Stimulated activated CD4-positive, alpha-beta T cell treated with anti-CD3 and anti-CD28 coated beads, Interleukin-1b, Interleukin-23, amount 100 ng/mL, for 1 hour (primary cell): ENCODE data around the gene LRRC2.
"Not testable (repeated sequence)": the region's sequence is repeated elsewhere in the genome, so short reads cannot be mapped to it uniquely, and the experiment has no call there.

Source experiments
- DNase-seq, 2 donors: peaks; one replicate each; pipeline ENCODE4 v3.0.0-alpha.2; 2020; ENCODE audit warnings: low read depth in 2 of 2

Gene LRRC2

DNA sequence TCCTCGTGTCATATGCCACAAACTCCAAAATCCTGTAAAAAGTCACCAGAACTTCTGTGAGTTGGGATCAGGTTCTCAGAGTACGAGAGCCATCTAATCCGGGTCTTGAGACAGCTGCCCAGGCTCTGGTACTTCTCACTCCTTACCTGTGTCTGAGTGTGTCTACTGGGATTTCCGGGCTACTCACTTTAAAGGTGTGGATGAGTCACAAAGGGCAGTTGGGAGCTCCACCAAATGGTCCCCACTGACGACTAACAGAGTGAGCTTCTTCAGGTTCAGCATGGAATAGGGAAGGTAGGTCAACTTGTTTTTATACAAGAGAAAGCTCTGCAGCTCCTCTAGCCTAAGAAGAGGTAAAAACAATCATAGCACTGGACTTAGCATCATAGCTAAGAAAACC is 38.9 kb downstream of the LRRC2 start:
- DNase-seq: no peak

DNA sequence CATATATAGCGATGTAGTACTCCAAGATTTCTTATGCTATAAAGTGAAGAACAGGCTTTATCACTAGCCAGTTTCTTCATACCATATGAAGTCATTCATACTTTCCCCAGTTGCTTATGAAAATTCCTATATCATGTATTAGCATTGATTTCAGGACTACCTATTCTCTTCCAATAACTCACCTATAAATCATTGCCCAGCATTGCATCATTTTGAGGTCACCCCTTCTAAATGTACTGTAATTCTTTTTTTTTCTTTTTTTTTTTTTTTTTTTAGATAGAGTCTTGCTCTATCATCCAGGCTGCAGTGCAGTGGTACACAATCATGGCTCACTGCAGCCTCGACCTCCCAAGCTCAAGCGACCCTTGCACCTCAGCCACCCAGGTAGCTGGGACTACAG is 41.3 kb downstream of the LRRC2 start:
- DNase-seq: no peak

DNA sequence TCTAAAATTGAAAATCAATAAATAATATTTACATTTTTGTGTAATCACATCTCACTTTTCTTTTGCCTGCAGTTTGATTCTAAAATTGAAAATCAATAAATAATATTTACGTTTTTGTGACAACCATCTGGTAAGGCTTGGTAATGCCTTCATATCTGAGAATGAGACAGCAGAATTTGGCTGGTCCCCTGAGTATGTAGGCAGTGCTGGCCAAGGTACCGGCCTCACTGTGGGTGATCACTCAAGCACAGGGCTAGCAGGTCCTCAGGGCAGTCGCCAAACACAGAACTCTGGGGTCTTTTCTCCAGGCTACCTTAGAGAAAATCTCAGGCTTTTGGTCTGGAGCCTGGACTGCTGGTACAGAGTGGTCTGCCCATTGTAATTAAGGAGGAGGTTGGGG is 42.1 kb downstream of the LRRC2 start:
- no peak for DNase-seq

DNA sequence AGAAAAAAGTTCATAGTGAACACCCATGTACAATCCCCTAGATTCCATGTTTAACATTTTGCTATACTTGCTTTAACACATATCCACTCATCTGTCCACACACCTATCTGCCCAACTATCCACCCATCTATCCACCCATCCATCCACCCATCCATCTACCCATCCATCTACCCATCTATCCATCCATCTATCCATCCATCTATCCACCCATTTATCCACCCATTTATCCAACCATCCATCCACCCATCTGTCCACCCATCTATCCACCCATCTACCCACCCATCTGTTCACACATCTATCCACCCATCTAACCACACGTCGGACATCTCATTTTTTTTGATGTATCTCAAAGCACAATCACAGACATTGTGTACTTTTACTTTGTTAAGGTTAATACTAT is 42.5 kb downstream of the LRRC2 start:
- DNase-seq: no peak

DNA sequence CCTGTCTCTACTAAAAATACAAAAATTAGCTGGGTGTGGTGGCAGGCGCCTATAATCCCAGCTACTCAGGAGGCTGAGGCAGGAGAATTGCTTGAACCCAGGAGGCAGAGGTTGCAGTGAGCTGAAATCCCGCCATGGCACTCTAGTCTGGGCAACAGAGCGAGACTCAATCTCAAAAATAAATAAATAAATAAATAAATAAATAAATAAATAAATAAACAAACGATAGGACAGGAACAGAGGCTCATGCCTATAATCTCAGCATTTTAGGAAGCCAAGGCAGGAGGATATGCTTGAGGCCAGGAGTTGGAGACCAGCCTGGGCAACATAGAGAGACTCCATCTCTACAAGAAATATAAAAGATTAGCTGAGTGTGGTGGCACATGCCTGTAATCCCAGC is 43.9 kb downstream of the LRRC2 start:
- DNase-seq: not testable (repeated sequence)

DNA sequence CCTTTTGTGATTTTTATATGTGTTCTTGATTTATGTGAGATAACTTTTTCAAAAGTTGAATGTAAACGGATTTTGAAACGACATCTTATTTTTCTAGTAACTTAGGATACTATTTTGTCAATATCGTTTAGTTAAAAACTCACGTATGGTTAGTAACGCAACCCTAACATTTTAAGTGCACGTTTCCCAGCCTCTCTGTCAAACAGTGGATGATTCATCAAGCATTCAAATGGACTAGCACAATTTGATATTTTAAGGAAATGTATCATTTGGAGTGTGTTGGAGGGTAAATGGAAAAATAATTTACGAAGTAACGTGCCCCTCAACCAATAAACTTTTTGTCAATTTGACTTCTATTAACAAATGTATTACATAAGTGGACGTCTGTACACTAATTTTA is 45.0 kb downstream of the LRRC2 start:
- DNase-seq: no peak

DNA sequence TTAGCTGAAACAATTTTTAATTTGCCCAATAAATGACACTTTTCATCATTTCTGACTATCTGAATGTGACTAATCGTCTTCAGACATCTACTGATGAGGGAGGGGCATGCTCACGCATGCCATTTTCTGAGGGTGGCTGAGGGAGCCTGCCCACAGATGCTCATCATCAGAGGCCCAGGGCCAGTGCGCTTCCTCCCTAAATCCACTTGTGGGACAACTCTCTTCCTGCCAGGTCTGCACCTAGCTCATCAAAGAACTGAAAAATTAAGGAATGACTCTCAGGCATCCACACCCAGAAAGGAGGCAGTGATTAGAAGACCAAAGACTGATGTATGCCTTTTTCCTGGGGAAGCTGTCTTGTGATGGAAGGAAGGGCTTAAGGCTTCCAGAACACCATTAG is 45.6 kb downstream of the LRRC2 start:
- DNase-seq: no peak

DNA sequence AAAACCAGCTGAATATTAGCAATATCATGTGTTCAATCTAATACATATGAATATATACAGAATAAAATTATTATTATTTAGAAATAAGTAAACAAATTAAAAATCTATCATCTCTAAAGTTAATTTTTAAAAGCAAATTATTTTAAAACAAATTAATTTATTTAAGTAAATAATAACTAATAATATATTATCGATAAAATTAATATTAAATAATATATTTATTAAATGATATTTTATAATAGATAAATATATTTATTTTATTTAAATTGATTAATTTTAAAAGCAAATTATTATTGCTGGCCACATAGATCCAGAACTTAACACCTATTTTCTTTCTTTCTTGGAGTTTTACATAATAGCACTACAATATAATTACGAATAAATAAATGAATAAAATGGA is 46.1 kb downstream of the LRRC2 start:
- no peak for DNase-seq

DNA sequence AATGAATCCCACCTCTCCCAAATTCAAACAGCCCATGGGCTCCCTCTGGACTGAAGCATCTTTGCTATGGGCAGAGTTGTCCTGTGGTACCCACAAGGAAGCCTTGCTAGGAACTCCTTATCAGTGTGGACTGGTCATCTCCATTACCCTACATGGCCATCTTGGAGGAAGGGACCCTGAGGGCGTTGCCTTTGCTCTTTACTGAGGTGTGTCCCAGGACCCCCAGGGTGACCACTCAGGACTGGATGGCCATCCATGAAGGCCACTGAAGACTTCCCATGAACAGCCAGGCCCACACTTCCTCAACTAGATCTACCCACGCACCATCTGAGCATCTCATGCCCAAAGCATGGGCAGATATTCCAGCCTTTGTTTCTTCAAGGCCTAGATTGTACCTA is 48.3 kb downstream of the LRRC2 start:
- DNase-seq: no peak

DNA sequence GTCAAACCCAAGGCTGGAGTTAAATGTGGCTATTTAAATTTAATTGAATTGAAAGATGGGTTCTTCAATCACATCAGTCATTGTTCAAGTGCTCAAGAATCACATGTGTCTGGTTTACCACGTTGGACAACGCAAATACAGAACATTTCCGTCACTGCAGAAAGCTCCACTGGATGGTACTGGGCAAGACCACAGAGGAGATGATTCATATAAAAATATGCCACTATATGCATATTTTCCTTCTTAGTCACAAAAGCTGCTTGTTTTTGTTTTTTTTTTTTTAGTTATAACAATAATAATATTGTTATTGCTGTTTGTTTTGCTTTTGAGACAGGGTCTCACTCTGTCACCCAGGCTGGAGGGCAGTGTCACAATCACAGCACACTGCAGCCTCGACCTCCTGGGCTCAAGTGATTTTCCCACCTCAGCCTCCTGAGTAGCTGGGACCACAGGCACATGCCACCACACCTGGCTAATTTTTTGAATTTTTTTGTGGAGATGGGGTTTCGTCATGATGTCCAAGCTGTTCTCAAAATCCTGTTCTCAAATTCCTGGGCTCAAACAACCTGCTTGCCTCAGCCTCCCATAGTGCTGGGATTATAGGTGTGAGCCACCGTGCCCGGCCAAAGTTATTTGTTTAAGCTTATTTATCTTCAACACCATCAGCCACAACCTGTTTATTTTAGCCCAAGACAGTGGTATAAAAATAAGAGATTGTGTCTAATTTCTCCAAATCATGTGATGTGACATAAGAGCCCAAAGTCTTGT is 48.9 kb downstream of the LRRC2 start:
- DNase-seq: no peak

DNA sequence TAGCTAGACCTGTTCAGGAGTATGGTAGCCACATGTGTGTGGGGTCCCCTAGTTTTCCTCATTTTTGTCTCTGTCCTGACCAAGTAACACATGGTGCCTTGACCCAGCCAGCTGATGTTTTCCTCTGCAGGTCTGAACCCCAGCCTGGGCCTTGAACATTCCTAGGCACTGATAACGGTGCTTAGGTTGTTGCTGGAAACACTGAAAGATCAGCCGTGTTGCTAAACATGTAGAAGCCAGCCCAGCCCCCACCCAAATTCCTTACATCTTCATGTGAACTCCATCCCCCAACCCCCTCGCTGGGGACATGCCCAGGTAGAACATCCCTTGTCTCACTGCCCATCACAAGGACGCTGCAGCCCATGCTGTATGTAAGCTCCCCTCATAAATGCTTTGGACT is 49.6 kb downstream of the LRRC2 start:
- DNase-seq: no peak

DNA sequence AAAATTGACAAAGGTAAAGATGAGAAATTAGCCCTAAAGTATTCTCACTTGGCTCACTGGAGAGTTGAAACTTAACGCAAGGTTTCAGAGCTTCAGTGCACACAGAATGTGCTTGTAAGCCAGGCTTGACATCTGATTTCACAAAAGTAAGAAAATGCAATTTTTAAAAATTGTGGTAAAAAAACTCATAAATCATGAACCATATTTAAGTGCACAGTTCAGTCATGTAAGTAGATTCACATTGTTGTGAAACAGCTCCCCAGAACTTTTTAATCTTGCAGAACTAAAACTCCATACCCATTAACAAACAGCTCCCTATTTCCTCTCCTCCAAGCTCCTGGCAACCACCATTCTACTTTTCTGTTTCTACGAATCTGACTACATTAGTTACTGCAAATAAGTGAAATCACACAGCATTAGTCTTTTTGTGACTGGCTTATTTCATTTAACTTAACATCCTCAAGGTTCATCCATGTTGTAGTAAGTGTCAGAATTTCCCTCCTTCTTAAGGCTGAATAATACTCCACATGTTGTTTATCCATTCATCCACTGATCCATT is 53.8 kb downstream of the LRRC2 start:
- DNase-seq: no peak

DNA sequence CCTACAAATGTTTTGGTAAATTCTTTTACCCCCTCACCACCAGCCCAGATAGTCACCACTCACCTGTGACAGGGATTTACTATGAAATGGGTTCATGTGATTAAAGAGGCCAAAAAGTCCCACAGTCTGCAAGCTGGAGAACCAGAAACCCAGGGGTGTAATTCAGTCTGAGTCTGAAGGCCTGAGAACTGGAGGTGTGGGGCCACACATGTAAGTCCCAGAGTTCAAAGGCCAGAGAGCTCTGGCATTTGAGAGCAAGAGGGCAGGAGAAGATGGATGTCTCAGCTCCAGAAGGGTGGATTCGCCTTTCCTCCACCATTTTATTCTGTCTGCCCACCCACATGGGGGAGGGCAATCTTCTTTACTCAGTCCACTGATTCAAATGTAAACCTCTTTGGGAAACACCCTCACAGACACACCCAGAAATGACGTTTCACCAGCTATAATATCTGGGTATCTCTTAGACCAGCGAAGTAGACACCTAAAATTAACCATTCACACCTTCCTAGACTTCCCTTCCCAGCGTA is 56.4 kb downstream of the LRRC2 start:
- DNase-seq: no peak

DNA sequence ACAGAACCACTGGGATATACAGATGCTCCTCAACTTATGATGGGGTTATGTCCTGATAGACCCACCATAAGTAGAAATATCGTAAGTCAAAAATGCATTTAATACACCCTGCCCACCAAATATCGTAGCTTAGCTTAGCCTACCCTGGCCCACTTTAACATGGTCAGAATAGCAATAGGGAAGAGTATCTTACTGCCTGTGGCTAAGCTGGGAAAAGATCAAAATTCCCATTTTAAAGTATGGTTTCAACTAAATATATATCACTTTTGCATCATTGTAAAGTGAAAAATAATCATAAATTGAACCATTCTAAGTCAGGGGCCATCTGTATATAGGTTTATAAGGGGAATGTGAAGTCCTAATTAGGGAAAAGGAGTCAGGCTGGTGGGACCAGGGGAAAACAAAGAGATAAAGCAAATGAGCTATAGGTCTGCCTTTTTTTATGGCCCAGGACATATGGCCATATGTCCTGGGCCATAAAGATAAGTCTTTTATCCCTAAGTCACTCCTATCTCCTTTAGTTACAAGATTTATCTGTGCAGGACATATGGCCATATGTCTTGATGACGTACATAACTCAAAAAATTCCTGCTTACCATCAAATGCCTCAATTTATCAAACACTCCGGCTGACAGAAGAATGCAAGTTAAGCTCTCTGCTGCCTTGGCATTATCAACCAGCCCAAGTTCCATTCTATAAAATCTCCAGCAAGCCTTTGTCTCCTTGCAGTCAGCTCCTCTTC is 57.1 kb downstream of the LRRC2 start:
- no peak for DNase-seq

DNA sequence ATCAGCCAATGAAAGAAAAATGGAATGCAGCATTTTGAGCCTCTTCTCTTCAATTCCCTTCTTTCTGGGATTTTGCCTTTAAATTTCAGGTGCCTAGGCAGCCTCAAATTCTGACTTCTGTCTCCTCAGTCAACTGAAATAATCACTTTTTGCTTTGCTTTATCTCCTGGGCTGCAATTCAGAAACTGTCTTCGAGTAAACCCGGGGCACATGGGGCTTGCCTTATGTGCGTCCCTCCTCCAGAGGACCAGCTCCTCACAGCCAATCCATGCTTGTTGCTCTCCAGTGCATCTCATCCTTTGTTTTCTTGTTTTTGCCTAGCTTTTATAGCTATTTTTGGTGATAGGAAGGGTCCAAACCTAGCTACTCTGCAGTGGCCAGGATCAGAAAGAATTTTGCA is 59.6 kb downstream of the LRRC2 start:
- DNase-seq: no peak

DNA sequence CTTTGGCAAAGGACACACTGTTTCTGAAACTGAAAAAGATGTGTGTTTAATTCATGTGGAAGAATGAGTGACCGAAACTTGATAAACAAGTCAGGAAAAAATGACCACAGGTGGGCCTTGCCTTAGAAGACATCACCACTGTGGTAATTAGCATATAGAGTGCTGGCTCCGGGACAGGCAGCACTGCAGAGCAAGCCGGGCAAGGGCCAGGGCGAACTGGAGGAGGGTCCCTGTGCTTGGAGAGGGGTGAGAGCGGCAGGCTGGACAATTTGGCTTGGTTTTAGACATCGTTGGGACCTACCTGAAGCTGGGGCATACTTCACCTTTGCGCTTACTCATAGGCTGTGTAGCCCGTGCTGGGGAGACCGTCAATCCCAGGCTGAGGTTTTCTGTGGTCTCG is 60.1 kb downstream of the LRRC2 start:
- DNase-seq: no peak

DNA sequence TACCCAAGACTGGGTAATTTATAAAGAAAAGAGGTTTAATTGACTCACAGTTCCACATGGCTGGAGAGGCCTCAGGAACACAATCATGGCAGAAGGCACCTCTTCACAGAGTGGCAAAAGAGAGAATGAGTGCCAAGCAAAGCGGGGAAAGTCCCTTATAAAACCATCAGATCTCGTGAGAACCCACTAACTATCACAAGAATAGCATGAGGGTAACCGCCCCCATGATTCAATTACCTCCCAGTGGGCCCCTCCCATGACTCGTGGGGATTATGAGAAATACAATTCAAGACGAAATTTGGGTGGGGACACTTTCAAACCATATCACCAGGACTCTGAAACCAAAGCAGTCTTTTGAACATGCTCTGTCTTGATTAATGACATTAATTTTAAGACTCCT is 61.3 kb downstream of the LRRC2 start:
- DNase-seq: peak in 1 of 2 donors; percentile 12

DNA sequence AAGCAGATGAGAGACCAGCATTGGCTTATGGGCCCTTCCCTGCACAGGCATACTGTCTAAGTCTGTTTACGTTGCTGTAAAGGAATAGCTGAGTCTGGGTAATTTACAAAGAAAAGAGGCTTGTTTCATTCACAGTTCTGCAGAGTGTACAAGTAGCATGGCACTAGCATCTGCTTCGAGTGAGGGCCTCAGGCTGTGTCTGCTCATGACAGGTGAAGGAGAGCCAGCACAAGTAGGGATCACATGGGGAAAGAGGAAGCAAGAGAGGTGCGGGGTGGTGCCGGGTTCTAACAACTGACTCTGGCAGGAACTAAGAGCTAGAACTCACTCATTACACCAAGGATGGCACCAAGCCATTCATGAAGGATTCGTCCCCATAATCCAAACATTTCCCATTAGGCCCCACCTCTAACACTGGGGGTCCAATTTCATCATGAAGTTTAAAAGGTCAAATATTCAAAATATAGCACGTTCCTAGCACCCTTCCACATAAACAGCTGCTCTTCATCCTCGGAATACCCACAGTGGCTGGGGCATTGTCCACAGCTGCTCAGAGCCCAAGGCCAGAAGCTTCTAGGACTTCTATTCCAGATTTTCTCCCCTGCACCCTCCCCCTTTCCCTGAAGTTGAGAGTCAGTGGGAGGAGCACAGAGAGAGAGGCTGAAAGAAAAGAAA is 62.8 kb downstream of the LRRC2 start:
- no peak for DNase-seq

DNA sequence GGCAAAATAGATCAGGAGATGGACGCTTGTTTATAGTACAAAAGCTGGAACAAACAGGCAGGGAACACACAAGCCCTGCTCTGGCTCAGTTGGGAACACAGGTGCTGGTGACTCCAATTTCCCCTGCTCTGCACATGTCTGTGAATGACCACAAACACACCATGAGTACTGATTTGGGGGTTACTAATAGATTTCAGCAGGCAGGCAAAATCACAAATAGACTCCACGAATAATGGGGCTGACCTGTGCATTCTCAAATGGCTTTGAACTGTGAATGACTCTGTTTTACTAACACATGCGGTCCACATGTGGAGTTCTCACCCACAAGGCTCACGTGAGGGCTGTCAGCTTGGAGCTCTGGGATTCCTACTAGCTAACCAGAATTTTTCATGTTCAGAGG is 64.4 kb downstream of the LRRC2 start:
- no peak for DNase-seq

DNA sequence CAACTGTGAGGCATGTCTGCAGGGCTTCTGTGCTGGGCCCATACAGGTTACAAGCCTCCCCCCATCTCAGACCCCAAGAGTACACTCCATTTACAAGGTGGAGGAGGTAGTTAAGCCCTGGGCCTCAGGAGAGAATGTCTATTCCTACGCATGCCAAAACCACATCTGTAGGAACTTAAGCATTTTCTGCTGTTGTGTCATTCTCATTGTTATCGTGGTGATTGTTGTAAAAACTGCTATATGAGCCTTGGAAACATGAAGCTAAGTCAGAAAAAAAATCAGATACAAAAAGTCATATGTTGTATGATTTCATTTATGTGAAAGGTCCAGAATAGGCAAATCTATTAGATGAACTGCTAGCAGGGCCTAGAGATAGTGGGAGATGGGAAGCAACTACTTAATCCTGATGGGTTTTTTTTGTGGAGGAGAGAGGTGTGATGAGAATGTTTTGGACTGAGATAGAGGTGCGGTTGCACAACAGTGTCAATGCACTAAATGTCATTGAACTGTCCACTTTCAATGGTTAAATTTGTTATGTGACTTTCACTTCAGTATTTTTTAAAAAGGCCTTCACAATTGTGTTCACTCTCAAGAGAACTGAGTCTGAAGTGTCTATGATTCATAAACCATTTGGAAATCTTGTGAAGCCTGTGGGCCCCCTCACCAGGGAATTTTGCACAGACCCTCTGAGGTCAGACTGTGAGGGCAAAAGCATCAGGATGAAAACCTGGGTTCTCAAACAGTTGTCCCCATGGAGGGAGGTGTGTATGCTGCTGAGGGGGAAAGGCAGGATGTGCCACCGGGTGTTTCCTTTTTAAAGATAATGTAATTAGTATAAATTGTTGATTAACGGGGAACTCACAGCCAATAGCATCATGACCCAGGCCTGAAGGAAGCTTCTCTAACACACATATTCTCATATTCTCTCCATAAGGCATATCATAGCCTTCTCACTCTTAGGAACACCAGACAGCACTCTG is 65.2 kb downstream of the LRRC2 start:
- no peak for DNase-seq

DNA sequence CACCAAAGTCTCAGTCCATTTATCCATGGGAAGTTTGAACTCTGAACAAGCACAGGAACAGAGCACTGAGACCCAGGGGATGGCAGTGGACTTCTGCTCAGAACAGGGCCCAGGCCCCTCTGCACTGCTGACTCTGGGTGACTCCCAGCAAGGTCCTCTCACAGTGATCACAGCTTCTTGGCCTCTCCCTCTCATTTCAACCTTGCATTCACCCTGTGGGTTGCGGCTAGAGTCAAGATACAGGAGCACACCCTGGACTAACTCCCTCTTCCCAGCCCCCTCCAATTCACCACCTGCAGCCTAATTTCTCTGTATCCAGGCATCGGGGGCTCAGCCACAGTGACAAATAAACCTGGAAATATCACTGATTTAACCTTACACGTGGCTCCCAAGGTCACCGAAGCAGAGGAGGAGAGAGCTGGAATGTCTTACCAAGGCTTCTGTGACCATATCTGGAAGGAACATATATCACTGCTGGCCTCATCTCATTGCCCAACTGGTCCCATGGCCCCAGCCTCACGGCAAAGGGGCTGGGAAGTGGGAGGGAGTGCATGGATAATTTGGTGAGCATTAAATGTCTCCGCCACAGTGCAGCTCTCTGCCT is 67.1 kb downstream of the LRRC2 start:
- DNase-seq: no peak
